Neural cell (in vitro differentiated cells): ENCODE results near the gene ANKS1A. TPM values are rescaled to one million over a fixed set of nuclear protein-coding genes. Genes with fewer than 3 reads are reported as not detected.

Source experiments
- H2AFZ ChIP-seq: fragments of 200-600, 300-800 bp; sonication (generic), shearing (Covaris generic); 2 replicates; pipeline ENCODE4 v1.6.0; 2014; ENCODE audit warnings: low read depth, mild to moderate bottlenecking, antibody characterized with exemption, low read length, moderate library complexity
- H3F3A ChIP-seq: fragments of 200-600 bp; shearing (Covaris generic); 2 replicates; pipeline ENCODE4 v1.6.1; 2016; ENCODE audit warnings: mild to moderate bottlenecking, moderate library complexity, mixed read lengths, antibody characterized with exemption, low read length; ENCODE audit not compliant: insufficient read depth, poor library complexity, severe bottlenecking
- H3K27ac ChIP-seq: fragments of 200-600, 300-800 bp; sonication (generic), shearing (Covaris generic); 2 replicates; pipeline ENCODE4 v1.5.1; 2014; ENCODE audit warnings: mild to moderate bottlenecking, low read length, moderate library complexity
- H3K27me3 ChIP-seq: fragments of 300-800, 200-600 bp; sonication (generic), shearing (Covaris generic); 2 replicates; pipeline ENCODE4 v1.6.0; 2014; ENCODE audit warnings: mild to moderate bottlenecking, low read depth, low read length, moderate library complexity; ENCODE audit not compliant: insufficient read depth
- H3K36me3 ChIP-seq: fragments of 300-800, 200-600 bp; sonication (generic), shearing (Covaris generic); 2 replicates; pipeline ENCODE4 v1.5.1; 2014; ENCODE audit warnings: mild to moderate bottlenecking, antibody characterized with exemption, low read length, moderate library complexity; ENCODE audit not compliant: insufficient read depth
- H3K4me2 ChIP-seq: fragments of 300-800, 200-600 bp; sonication (generic), shearing (Covaris generic); 2 replicates; pipeline ENCODE4 v1.6.0; 2014; ENCODE audit warnings: mild to moderate bottlenecking, low read length
- H3K4me3 ChIP-seq: fragments of 300-800, 200-600 bp; sonication (generic), shearing (Covaris generic); 2 replicates; pipeline ENCODE4 v1.5.1; 2014; ENCODE audit warnings: mild to moderate bottlenecking, low read length, moderate library complexity
- H3K79me2 ChIP-seq: fragments of 200-600 bp; shearing (Covaris generic); replicated peaks from 2 replicates; pipeline ENCODE4 v1.6.0; 2014; ENCODE audit warnings: mild to moderate bottlenecking, low read length, moderate library complexity; ENCODE audit not compliant: insufficient read depth
- H3K9ac ChIP-seq: fragments of 300-800, 200-600 bp; sonication (generic), shearing (Covaris generic); 2 replicates; pipeline ENCODE4 v1.6.1; 2016; ENCODE audit warnings: mild to moderate bottlenecking, low read length, mixed read lengths
- H3K9me2 ChIP-seq: fragments of 200-600 bp; shearing (Covaris generic); 2 replicates; pipeline ENCODE4 v1.6.1; 2016; ENCODE audit warnings: mild to moderate bottlenecking, low read length, mixed read lengths; ENCODE audit not compliant: insufficient read depth
- H3K9me3 ChIP-seq: fragments of 200-600, 300-800 bp; sonication (generic), shearing (Covaris generic); 2 replicates; pipeline ENCODE4 v1.6.1; 2016; ENCODE audit warnings: mild to moderate bottlenecking, mixed run types, low read length, moderate library complexity, mixed read lengths
- H4K20me1 ChIP-seq: fragments of 200-600 bp; shearing (Covaris generic); 2 replicates; pipeline ENCODE4 v1.6.1; 2016; ENCODE audit warnings: mild to moderate bottlenecking, mixed run types; ENCODE audit not compliant: insufficient read depth
- EP300 ChIP-seq: fragments of 450-650 bp; conservative IDR thresholded peaks from 2 replicates; pipeline ENCODE4 v1.6.1; 2014; ENCODE audit warnings: antibody characterized with exemption, mild to moderate bottlenecking, moderate library complexity; ENCODE audit not compliant: poor library complexity, severe bottlenecking
- EZH2 ChIP-seq: fragments of 200-600, 300-800 bp; shearing (Covaris generic), sonication (generic); IDR thresholded peaks from 2 replicates; pipeline ENCODE4 v1.6.1; 2014; ENCODE audit warnings: antibody characterized with exemption, low read length, borderline replicate concordance, mild to moderate bottlenecking; ENCODE audit not compliant: insufficient read depth, poor library complexity, severe bottlenecking
- MXI1 ChIP-seq: fragments of 450-650 bp; conservative IDR thresholded peaks from 2 replicates; pipeline ENCODE4 v1.6.1; 2014; ENCODE audit warnings: antibody characterized with exemption, mild to moderate bottlenecking; ENCODE audit not compliant: poor library complexity, severe bottlenecking
- POLR2AphosphoS5 ChIP-seq: IDR thresholded peaks from 2 replicates; pipeline ENCODE4 v1.6.1; 2012
- RAD21 ChIP-seq: fragments of 450-650 bp; conservative IDR thresholded peaks from 2 replicates; pipeline ENCODE4 v1.6.1; 2014; ENCODE audit warnings: antibody characterized with exemption, mild to moderate bottlenecking, moderate library complexity
- REST ChIP-seq: IDR thresholded peaks from 2 replicates; pipeline ENCODE4 v1.6.1; 2012; ENCODE audit warnings: borderline replicate concordance
- SMC3 ChIP-seq: fragments of 450-650 bp; conservative IDR thresholded peaks from 2 replicates; pipeline ENCODE4 v1.6.1; 2014; ENCODE audit warnings: antibody characterized with exemption, mild to moderate bottlenecking, moderate library complexity; ENCODE audit not compliant: poor library complexity
- TAF1 ChIP-seq: IDR thresholded peaks from 2 replicates; pipeline ENCODE4 v1.6.1; 2012; ENCODE audit warnings: low read depth
- polyA plus RNA-seq: library from polyadenylated mRNA; depleted of rRNA; stranded (reverse); fragments of >200 nt; gene quantifications from 2 replicates; pipeline ENCODE4 v1.2.3, GENCODE V29; 2014
- TF ChIP-seq, protein P1 (sequence below): fragments of 450-650 bp; IDR thresholded peaks from 2 replicates; pipeline ENCODE4 v1.5.1; 2014; ENCODE audit warnings: antibody characterized with exemption, mild to moderate bottlenecking, moderate library complexity; ENCODE audit not compliant: poor library complexity, severe bottlenecking

Gene ANKS1A
- polyA plus RNA-seq, 1 donor from 2014 or later = 22.6 TPM

DNA sequence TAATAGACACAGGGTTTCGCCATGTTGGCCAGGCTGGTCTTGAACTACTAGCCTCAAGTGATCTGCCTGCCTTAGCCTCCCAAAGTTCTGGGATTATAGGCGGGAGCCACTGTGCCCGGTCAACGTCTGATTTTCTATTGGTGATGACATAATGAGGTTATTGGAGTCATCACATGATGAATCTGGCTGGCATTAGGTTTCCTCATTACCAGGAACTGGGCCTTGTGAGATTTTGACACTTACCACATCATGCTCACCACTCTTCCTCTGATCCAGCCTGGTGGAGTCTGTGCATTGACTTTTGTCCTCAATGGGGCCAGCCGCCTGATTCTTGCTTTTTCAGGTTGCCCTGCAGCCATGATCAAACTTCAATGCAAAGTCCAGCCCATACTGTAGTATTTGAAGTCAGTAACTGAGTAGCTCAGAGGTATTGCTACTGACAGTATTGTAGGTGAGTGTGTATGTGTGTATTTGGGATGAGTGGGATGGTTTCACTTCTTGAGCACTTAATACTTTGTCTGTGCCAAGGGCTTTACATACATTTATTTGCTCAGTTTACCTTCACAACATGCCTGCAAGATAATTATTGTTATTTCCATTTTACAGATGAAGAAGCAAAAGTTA, 16.0 kb downstream of the ANKS1A start:
- Histone ChIP-seq H3K9ac (no peak overlapping the region), H3K9me3 (no peaks in the 10 kb centered on the region), H3K4me3 (no peak overlapping the region), H3K4me2 (no peak overlapping the region), H4K20me1 (no peaks in the 10 kb centered on the region), H3K27ac (no peak overlapping the region), H3K36me3 (no peaks in the 10 kb centered on the region), H3K27me3 (no peaks in the 10 kb centered on the region), H3K9me2 (no peaks in the 10 kb centered on the region), H2AFZ (no peak overlapping the region), H3K79me2 (peaks cover 4% of the 10 kb centered on the region), H3F3A (no peaks in the 10 kb centered on the region)
- no peak for TF ChIP-seq POLR2AphosphoS5
- no peak for TF ChIP-seq REST
- no peak for TF ChIP-seq TAF1
- no peak for TF ChIP-seq SMC3
- TF ChIP-seq RAD21 = no peak
- no peak for TF ChIP-seq EZH2
- TF ChIP-seq, protein P1, sequence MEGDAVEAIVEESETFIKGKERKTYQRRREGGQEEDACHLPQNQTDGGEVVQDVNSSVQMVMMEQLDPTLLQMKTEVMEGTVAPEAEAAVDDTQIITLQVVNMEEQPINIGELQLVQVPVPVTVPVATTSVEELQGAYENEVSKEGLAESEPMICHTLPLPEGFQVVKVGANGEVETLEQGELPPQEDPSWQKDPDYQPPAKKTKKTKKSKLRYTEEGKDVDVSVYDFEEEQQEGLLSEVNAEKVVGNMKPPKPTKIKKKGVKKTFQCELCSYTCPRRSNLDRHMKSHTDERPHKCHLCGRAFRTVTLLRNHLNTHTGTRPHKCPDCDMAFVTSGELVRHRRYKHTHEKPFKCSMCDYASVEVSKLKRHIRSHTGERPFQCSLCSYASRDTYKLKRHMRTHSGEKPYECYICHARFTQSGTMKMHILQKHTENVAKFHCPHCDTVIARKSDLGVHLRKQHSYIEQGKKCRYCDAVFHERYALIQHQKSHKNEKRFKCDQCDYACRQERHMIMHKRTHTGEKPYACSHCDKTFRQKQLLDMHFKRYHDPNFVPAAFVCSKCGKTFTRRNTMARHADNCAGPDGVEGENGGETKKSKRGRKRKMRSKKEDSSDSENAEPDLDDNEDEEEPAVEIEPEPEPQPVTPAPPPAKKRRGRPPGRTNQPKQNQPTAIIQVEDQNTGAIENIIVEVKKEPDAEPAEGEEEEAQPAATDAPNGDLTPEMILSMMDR = no peak
- TF ChIP-seq EP300 = no peak
- no peak for TF ChIP-seq MXI1

GRCh38 chr6:34906826-34907225, 17.8 kb downstream of the ANKS1A start:
- no peak overlapping the region for H2AFZ ChIP-seq
- no peak overlapping the region for H3K4me3 ChIP-seq
- no peaks in the 10 kb centered on the region for H3K9me3 ChIP-seq
- no peaks in the 10 kb centered on the region for H3K27me3 ChIP-seq
- H3K9me2 ChIP-seq = no peaks in the 10 kb centered on the region
- H4K20me1 ChIP-seq = no peaks in the 10 kb centered on the region
- peaks cover 4% of the 10 kb centered on the region for H3K79me2 ChIP-seq
- TF ChIP-seq EZH2 (no peak), MXI1 (no peak), EP300 (no peak), REST (no peak), POLR2AphosphoS5 (no peak), RAD21 (no peak), SMC3 (no peak), TAF1 (no peak)
- TF ChIP-seq, protein P1 = no peak
- no peak overlapping the region for H3K9ac ChIP-seq
- H3K4me2 ChIP-seq = no peak overlapping the region
- no peaks in the 10 kb centered on the region for H3K36me3 ChIP-seq
- H3F3A ChIP-seq = no peaks in the 10 kb centered on the region
- no peak overlapping the region for H3K27ac ChIP-seq
